ENCODE results near the gene PSMD13.
"Not testable (repeated sequence)": the region's sequence is repeated elsewhere in the genome, so short reads cannot be mapped to it uniquely, and the experiment has no call there.

Gene PSMD13

GRCh38 chr11:249062-249461, 12.3 kb downstream of the PSMD13 start:
- no peak for DNase-seq (ENCODE audit: low read depth in 2 of 2)

DNA sequence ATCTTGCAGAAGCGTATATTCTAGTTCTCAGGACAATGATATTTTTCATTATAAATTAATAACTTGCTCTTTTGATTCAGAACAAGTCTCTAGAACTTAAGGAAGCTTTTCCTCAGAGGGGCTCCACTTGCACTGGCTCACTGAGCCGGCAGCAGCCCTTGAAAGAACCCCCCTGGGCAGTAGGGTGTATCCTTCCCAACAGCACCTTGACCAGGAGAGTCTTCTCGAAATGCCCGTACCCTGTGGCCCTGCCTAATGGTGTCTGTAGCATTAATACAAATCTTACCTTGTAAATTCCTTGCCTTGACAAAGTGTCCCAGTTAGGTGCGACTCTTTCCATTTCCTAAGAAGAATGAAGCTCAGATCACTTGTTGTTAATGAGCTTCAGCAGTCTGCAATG, 13.5 kb downstream of the PSMD13 start:
- no peak for DNase-seq (ENCODE audit: low read depth in 2 of 2)

GRCh38 chr11:250740-251299, 14.0 kb downstream of the PSMD13 start:
- DNase-seq (ENCODE audit: low read depth in 2 of 2): peak in 1 of 2 donors; percentile 64

GRCh38 chr11:251550-251949, 14.8 kb downstream of the PSMD13 start:
- no peak for DNase-seq (ENCODE audit: low read depth in 2 of 2)

GRCh38 chr11:252666-253065, 15.9 kb downstream of the PSMD13 start:
- no peak for DNase-seq (ENCODE audit: low read depth in 2 of 2)

- DNase-seq (ENCODE audit: low read depth in 2 of 2): no peak
These were observed 16.5 kb downstream of the PSMD13 start for GRCh38 chr11:253160-253885.

DNA sequence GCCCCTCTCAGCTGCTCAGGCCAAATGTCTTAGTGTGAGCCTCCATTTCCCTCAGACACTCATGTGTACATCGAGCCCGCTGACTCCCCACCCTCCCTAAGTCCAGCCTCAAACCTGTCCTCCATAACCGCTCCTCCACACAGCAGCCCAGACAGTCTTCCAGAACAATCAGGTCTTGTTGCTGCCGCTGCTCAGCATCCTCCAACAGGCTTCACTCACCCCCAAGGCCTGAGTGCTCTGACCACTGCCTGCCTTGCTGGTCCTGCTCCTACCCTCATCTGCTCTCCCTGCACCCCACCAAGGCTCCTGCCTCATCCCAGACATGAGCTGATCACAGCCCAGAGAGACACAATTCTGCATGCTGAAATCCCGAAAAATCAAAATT, 17.1 kb downstream of the PSMD13 start:
- no peak for DNase-seq (ENCODE audit: low read depth in 2 of 2)

GRCh38 chr11:255176-255575, 18.4 kb downstream of the PSMD13 start:
- no peak for DNase-seq (ENCODE audit: low read depth in 2 of 2)

DNA sequence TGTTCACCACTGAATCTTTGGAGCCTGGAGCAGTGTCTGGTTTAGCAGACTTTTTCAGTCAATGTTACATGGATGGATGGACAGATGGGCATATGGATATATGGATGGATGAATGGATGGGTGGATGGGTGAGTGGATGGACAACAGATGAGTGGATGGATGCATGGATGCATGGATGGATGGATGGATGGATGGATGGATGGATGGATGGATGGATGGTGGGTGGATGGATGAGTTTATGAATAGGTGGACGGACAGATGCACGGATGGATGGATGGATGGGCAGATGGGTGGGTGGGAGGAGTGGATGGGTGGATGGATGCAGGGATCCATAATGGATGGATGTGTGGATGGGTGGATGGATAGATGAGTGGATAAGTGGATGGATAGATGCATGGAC, 19.0 kb downstream of the PSMD13 start:
- no peak for DNase-seq (ENCODE audit: low read depth in 2 of 2)

- DNase-seq (ENCODE audit: low read depth in 2 of 2): no peak
These were observed 20.4 kb downstream of the PSMD13 start for GRCh38 chr11:256952-257737.

- DNase-seq (ENCODE audit: low read depth in 2 of 2): no peak
These were observed 21.2 kb downstream of the PSMD13 start for GRCh38 chr11:257766-258493.

- DNase-seq (ENCODE audit: low read depth in 2 of 2): no peak
These were observed 22.6 kb downstream of the PSMD13 start for GRCh38 chr11:259413-259812.

- no peak for DNase-seq (ENCODE audit: low read depth in 2 of 2)
These were observed 24.8 kb downstream of the PSMD13 start for GRCh38 chr11:261624-262023.

DNA sequence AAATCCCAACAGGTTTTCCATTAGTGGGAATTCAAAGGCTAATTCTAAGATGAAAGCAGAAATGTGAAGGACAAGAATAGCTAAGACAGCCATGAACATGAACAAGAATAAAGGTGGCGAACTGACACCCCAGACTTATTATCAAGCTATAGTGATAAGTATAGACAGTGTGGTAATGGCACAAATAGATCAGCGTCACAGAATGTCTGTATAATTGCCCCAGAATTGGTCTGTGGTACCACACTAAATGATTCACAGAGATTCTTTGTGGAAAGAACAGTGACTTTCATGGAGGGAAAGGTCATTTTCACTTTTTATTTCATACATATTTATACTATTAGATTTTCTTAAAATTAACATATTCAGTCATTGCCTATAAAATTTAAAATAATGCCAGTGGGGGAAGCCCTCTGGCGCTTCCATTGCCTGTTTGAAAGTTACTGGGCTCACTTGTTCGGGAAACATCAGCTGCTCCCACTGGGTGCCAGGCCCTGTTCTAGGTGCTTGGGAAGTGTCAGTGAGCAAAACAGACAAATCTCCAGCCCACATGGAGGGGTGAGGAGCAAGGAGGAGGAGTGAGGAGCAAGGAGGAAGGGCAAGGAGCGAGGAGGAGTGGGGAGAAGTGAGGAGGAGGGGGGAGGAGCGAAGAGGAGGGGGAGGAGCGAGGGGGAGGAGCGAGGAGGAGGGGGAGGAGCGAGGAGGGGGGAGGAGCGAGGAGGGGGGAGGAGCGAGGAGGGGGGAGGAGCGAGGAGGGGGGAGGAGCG, 30.1 kb downstream of the PSMD13 start:
- no peak for DNase-seq (ENCODE audit: low read depth in 2 of 2)

DNA sequence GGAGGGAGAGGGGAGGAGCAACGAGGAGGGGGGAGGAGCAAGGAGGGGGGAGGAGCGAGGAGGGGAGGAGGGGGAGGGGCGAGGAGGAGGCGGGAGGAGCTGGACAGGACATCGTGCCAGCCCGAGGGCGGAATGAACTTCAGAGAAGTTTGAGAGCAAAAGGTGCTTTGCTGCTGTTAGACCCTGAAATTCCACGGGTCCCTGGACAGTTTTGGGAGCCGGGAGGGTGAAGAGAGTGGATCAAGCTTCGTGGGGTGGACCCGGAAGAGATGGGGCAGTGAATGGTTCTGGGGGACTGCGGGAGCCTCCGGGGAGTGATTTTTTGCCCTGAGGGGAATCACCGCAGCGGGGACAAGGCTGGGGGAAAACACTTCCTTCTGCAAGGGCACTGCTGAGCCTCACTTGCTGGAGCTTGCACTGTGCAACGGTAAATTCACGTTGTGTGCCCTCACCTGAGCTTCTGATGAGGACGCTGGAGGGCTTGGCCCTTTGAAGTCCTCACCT, 30.8 kb downstream of the PSMD13 start:
- peak in 1 of 2 donors; percentile 51 for DNase-seq (ENCODE audit: low read depth in 2 of 2)

- DNase-seq (ENCODE audit: low read depth in 2 of 2): not testable (repeated sequence)
These were observed 32.0 kb downstream of the PSMD13 start for GRCh38 chr11:268716-269145.

DNA sequence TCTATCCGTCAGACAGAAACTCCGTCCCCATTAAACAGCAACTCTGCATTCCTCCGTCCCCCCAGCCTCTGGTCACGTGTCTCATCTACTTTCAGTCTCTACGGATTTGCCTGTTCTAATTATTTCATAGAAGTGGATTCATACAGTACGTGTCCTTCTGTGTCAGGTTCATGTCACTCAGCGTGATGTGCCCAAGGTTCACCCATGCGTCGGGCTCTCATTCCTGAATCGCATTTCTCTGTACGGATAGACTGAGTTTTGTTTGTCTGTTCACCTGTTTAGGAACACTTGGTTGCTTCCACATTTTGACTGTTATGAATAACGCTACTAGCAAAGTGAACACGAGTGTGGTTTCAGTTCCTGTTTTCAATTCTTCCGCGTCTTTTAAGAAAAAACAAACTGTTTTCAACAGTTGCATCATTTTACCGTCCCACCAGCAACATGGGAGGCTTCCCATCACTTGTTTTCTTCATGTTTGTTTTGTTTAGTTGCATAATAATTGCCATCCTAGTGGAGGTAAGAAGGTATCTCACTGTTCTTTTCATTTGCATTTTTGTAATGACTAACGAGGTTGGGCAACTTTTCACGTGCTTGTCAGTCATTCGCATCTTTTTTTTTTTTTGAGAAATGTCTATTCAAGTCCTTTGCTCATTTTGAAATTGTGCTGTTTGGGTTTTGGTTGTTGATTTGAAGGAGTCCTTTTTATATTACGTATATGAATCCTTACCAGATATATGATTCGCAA, 32.5 kb downstream of the PSMD13 start:
- DNase-seq (ENCODE audit: low read depth in 2 of 2): peak in 1 of 2 donors; percentile 36

- no peak for DNase-seq (ENCODE audit: low read depth in 2 of 2)
These were observed 33.9 kb downstream of the PSMD13 start for GRCh38 chr11:270451-271318.

GRCh38 chr11:271319-271715, 34.5 kb downstream of the PSMD13 start:
- no peak for DNase-seq (ENCODE audit: low read depth in 2 of 2)

All from stimulated activated CD8-positive, alpha-beta memory T cell treated with anti-CD3 and anti-CD28 coated beads, Interleukin-2, amount 100 ng/mL, for 48 hours (primary cell).